ENCODE results near the gene LAPTM5.

DNA sequence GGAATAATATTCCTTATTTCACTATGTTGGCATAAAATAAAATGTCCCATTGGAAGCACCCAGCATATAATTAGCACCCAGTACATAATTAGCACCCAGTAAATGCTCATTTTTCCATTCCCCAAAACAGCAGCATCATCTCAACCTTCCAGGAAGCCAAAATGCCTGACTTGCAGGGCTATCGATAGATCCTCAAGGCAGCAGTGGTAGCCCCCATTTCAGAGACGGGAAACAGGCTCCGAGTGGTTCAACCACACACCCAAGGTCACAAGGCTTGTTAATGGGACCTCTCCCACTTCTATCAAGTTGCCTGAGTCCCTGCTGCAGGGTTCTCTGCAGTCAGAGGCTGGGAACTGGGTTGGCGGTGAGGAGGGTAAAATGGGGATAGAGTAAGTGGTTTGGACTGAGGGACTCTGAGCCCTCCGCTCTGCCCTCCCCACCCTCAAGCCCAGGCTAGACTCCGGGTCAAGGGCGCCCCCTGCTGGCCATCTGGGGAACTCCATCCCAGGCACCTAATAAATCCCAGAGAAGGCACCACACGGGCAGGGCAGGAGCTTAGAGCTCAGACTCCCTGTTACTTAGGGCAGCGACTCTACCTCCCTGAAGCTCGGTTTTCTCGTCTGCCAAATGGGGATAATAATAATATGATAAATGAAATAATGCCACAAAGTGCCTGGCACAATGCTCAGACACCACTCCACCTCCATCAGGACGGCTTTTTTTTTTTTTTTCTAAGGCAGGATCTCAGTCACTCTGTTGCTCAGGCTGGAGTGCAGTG, 21.9 kb upstream of the LAPTM5 start:
- TF ChIP-seq, protein P1, sequence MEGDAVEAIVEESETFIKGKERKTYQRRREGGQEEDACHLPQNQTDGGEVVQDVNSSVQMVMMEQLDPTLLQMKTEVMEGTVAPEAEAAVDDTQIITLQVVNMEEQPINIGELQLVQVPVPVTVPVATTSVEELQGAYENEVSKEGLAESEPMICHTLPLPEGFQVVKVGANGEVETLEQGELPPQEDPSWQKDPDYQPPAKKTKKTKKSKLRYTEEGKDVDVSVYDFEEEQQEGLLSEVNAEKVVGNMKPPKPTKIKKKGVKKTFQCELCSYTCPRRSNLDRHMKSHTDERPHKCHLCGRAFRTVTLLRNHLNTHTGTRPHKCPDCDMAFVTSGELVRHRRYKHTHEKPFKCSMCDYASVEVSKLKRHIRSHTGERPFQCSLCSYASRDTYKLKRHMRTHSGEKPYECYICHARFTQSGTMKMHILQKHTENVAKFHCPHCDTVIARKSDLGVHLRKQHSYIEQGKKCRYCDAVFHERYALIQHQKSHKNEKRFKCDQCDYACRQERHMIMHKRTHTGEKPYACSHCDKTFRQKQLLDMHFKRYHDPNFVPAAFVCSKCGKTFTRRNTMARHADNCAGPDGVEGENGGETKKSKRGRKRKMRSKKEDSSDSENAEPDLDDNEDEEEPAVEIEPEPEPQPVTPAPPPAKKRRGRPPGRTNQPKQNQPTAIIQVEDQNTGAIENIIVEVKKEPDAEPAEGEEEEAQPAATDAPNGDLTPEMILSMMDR (conservative IDR thresholded peaks at IDR 0.05; ENCODE audit: low read depth, low read length), result peak; percentile 94
- no peak for TF ChIP-seq EZH2phosphoT487 (IDR thresholded peaks at IDR 0.05; ENCODE audit: borderline replicate concordance, low read length)
- no peak for TF ChIP-seq EZH2 (IDR thresholded peaks at IDR 0.05; ENCODE audit: low read length, unreplicated experiment)

All from PC-3 (cell line).